GM20000 (cell line): ENCODE measurements around the gene SEMA3F.

Source experiments
- DNase-seq: peaks from one replicate; pipeline ENCODE4 v3.0.0; 2012; ENCODE audit warnings: low spot score
- CTCF ChIP-seq: IDR thresholded peaks from 2 replicates; pipeline ENCODE4 v1.5.1; 2012; ENCODE audit warnings: mild to moderate bottlenecking, control low read depth; ENCODE audit errors: extremely low read depth, missing control alignments

The SEMA3F gene

GRCh38 chr3:50194903-50195500 is 39.9 kb downstream of the SEMA3F start:
- DNase-seq, result peak; percentile 71
- TF ChIP-seq CTCF, result no peak

- no peak for DNase-seq
- TF ChIP-seq CTCF, result no peak
These were observed 40.6 kb downstream of the SEMA3F start for GRCh38 chr3:50195501-50196252.

GRCh38 chr3:50196253-50196801 is 41.2 kb downstream of the SEMA3F start:
- TF ChIP-seq CTCF, result no peak
- no peak for DNase-seq

- TF ChIP-seq CTCF, result no peak
These were observed 46.6 kb downstream of the SEMA3F start for GRCh38 chr3:50201573-50202315.

GRCh38 chr3:50202353-50203112 is 47.4 kb downstream of the SEMA3F start:
- no peak for TF ChIP-seq CTCF
- no peak for DNase-seq

More at GRCh38 chr3:50201573-50202315, 46.6 kb downstream of the SEMA3F start:
- DNase-seq, result no peak

- no peak for DNase-seq
- no peak for TF ChIP-seq CTCF
These were observed 48.1 kb downstream of the SEMA3F start for GRCh38 chr3:50203113-50203808.
